ENCODE results near the gene FIP1L1. TPM values are rescaled to one million over a fixed set of nuclear protein-coding genes. Genes with fewer than 3 reads are reported as not detected.

Gene FIP1L1
- total RNA-seq, 1 experiment from 2014 or later = 44.8 TPM

DNA sequence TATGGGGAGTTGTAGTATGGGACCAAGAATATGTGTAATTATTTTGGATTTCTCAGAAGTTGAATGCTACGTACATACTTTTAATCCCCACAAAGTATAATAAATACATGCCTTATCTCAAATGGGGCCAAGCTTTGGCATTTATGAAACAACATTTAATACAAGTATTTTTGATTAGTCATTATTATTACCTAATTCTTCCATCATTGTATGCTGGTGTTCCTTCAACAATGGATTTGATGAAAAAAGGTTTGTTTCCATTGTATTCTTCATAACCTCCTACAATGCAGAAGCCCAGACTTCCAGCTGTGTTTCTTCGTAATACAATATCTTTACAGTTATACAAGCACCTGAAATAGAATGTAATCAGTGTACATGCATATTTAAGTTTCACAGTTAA lies 83.8 kb downstream of the FIP1L1 start:
- peaks cover 10% of the 10 kb centered on the region; the same call in 1 of the 2 replicates for H3K4me1 ChIP-seq (replicated peaks; ENCODE audit: insufficient read depth)
- H4K20me1 ChIP-seq (ENCODE audit: insufficient read depth) = no peaks in the 10 kb centered on the region
- H3K9me3 ChIP-seq (ENCODE audit: insufficient read depth, low read depth) = no peaks in the 10 kb centered on the region
- H3F3A ChIP-seq (ENCODE audit: insufficient read depth, low read depth) = peaks cover 17% of the 10 kb centered on the region
- no peak overlapping the region for H3K27ac ChIP-seq
- no peak overlapping the region for H3K4me2 ChIP-seq
- intact Hi-C loops (cut with micrococcal nuclease; ENCODE audit: unreplicated experiment) = no loop called here
- H3K36me3 ChIP-seq (ENCODE audit: low read depth) = peaks cover 9% of the 10 kb centered on the region; the same call in 1 of the 2 replicates
- H3K9me2 ChIP-seq (ENCODE audit: insufficient read depth) = 0 out of 2 replicates have a peak, but pooled peaks cover 4% of the 10 kb centered on the region
- POLR2A ChIA-PET (ENCODE audit: unreplicated experiment) = no interaction called here
- no peaks in the 10 kb centered on the region for H3K27me3 ChIP-seq (ENCODE audit: insufficient read depth, low read depth)
- no peak overlapping the region for H3K4me3 ChIP-seq
- H3K79me2 ChIP-seq (ENCODE audit: low read depth) = no peaks in the 10 kb centered on the region
- no peak for TF ChIP-seq EZH2 (IDR thresholded peaks at IDR 0.05; ENCODE audit: low read depth)
- TF ChIP-seq, protein P1, sequence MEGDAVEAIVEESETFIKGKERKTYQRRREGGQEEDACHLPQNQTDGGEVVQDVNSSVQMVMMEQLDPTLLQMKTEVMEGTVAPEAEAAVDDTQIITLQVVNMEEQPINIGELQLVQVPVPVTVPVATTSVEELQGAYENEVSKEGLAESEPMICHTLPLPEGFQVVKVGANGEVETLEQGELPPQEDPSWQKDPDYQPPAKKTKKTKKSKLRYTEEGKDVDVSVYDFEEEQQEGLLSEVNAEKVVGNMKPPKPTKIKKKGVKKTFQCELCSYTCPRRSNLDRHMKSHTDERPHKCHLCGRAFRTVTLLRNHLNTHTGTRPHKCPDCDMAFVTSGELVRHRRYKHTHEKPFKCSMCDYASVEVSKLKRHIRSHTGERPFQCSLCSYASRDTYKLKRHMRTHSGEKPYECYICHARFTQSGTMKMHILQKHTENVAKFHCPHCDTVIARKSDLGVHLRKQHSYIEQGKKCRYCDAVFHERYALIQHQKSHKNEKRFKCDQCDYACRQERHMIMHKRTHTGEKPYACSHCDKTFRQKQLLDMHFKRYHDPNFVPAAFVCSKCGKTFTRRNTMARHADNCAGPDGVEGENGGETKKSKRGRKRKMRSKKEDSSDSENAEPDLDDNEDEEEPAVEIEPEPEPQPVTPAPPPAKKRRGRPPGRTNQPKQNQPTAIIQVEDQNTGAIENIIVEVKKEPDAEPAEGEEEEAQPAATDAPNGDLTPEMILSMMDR (conservative IDR thresholded peaks at IDR 0.05) = no peak
- H2AFZ ChIP-seq = no peak overlapping the region
- BruUV-seq (replicated peaks) = no TSS peak
- CTCF ChIA-PET = no interaction called here
- no peak for DNase-seq

GRCh38 chr4:53463340-53463739 lies 85.9 kb downstream of the FIP1L1 start:
- no peak for TF ChIP-seq EZH2 (IDR thresholded peaks at IDR 0.05; ENCODE audit: low read depth)
- TF ChIP-seq, protein P1 (conservative IDR thresholded peaks at IDR 0.05) = no peak
- Histone ChIP-seq H3K27ac (no peak overlapping the region), H3K4me2 (no peak overlapping the region), H3K9me3 (ENCODE audit: insufficient read depth, low read depth) (no peaks in the 10 kb centered on the region), H3K36me3 (ENCODE audit: low read depth) (peaks cover 9% of the 10 kb centered on the region; the same call in 1 of the 2 replicates), H3K4me3 (no peak overlapping the region), H4K20me1 (ENCODE audit: insufficient read depth) (no peaks in the 10 kb centered on the region), H3K9me2 (ENCODE audit: insufficient read depth) (0 out of 2 replicates have a peak, but pooled peaks cover 4% of the 10 kb centered on the region), H3K79me2 (ENCODE audit: low read depth) (no peaks in the 10 kb centered on the region), H3K27me3 (ENCODE audit: insufficient read depth, low read depth) (no peaks in the 10 kb centered on the region), H3F3A (ENCODE audit: insufficient read depth, low read depth) (peaks cover 16% of the 10 kb centered on the region), H3K4me1 (replicated peaks; ENCODE audit: insufficient read depth) (peaks cover 10% of the 10 kb centered on the region; the same call in 1 of the 2 replicates), H2AFZ (no peak overlapping the region)
- DNase-seq = no peak
- no TSS peak for BruUV-seq (replicated peaks)
- POLR2A ChIA-PET (ENCODE audit: unreplicated experiment) = no interaction called here
- CTCF ChIA-PET = no interaction called here
- intact Hi-C loops (cut with micrococcal nuclease; ENCODE audit: unreplicated experiment) = no loop called here

- no TSS peak for BruUV-seq (replicated peaks)
- Histone ChIP-seq H3K4me1 (replicated peaks; ENCODE audit: insufficient read depth) (no peaks in the 10 kb centered on the region), H3K9me2 (ENCODE audit: insufficient read depth) (0 out of 2 replicates have a peak, but pooled peaks cover 4% of the 10 kb centered on the region), H3F3A (ENCODE audit: insufficient read depth, low read depth) (peaks cover 9% of the 10 kb centered on the region), H3K4me3 (no peak overlapping the region), H3K79me2 (ENCODE audit: low read depth) (no peaks in the 10 kb centered on the region), H3K9me3 (ENCODE audit: insufficient read depth, low read depth) (no peaks in the 10 kb centered on the region), H4K20me1 (ENCODE audit: insufficient read depth) (no peaks in the 10 kb centered on the region), H3K27ac (no peak overlapping the region), H3K4me2 (no peak overlapping the region), H3K27me3 (ENCODE audit: insufficient read depth, low read depth) (no peaks in the 10 kb centered on the region), H2AFZ (no peak overlapping the region), H3K36me3 (ENCODE audit: low read depth) (peaks cover 3% of the 10 kb centered on the region; the same call in 1 of the 2 replicates)
- CTCF ChIA-PET = no interaction called here
- intact Hi-C loops (cut with micrococcal nuclease; ENCODE audit: unreplicated experiment) = no loop called here
- POLR2A ChIA-PET (ENCODE audit: unreplicated experiment) = no interaction called here
- no peak for DNase-seq
- TF ChIP-seq, protein P1 (conservative IDR thresholded peaks at IDR 0.05) = no peak
- TF ChIP-seq EZH2 (IDR thresholded peaks at IDR 0.05; ENCODE audit: low read depth) = no peak
These were observed 87.8 kb downstream of the FIP1L1 start for GRCh38 chr4:53465281-53465680.
